Measurements from ENCODE around the gene A3GALT2.

The A3GALT2 gene

GRCh38 chr1:33320619-33321165 is at the start of gene A3GALT2:
TSS of gene A3GALT2 (minus strand) at chr1:33321098. CDS start at chr1:33321098, 0 bp downstream.
- DNase-seq: no peak

DNA sequence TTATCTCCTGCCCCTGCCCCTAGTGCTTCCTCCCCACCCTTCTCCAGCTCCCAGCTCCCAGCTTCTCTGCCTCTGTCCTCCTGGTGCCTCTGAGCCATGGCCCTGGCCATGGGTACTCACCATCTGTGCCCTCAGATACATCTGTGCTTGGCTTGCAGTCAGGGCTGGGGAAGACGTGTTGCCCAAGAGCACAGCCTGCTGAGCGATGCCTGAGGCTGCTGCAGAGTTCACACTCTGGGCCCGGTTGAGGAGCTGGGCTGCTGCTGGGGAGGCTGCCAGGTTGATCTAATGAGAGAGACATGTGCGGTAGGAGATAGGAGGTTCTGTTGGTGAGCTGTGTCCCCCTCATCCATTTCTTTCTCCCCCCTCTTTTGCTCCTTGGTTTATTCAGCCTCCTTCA is 49.4 kb upstream of the A3GALT2 start:
- no peak for DNase-seq

DNA sequence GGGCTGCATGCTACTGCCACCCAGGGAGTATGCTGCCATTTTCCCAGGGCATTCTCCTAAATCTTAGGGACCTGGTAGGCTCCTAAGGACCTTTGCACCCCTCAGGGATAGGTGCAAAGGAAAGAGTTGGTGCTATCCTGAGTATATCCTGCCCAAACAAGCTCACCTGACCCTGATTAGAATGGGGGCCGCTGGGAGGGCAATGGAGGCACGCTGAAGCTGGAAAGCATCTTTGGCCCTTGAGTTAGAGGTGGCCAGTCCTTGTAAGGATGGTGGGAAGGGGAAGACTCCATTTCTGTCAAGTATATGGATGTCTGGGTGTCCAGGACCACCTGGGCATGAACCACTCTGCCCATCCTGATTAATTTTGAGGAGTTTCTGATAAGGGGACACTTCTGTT is 48.9 kb upstream of the A3GALT2 start:
- DNase-seq: no peak

DNA sequence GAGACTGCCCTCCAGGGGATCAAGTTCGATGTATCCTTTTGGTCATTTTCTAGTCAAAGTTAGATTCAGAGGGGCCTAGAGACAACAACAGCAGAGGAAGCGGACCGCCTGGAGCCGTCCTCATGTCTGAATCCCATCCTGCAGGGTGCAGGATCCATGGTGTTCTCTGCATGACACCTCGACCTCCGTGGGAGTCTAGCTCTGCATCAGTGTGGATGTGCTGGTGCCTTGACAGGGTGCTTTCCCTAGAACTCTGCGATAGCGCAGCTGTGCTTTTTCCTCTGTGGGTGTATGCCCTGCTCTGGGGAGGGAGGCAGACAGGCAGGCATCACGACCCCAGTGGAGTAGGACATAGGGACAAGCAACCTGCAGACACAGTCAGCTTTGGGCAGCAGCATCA is 48.2 kb upstream of the A3GALT2 start:
- no peak for DNase-seq

DNA sequence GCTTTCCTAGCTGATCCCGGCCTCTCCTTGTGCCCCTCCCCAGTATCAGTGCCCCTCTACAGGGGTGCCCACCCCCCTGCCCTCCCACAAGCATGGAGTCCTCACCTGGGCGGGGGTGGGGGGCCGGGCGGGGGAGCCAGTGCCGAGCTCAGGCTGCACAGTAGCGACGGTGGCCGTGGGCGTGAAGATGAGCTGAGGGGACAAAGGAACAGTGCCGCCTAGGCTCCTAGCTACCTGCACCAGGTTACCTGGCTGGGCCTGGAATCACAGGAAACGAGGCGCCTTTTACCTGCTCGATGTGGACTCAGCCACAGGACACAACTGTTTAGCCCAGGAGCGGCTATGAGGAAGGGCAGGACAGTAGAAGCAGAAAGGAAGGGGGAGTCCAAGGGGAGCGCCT is 47.5 kb upstream of the A3GALT2 start:
- DNase-seq: no peak

DNA sequence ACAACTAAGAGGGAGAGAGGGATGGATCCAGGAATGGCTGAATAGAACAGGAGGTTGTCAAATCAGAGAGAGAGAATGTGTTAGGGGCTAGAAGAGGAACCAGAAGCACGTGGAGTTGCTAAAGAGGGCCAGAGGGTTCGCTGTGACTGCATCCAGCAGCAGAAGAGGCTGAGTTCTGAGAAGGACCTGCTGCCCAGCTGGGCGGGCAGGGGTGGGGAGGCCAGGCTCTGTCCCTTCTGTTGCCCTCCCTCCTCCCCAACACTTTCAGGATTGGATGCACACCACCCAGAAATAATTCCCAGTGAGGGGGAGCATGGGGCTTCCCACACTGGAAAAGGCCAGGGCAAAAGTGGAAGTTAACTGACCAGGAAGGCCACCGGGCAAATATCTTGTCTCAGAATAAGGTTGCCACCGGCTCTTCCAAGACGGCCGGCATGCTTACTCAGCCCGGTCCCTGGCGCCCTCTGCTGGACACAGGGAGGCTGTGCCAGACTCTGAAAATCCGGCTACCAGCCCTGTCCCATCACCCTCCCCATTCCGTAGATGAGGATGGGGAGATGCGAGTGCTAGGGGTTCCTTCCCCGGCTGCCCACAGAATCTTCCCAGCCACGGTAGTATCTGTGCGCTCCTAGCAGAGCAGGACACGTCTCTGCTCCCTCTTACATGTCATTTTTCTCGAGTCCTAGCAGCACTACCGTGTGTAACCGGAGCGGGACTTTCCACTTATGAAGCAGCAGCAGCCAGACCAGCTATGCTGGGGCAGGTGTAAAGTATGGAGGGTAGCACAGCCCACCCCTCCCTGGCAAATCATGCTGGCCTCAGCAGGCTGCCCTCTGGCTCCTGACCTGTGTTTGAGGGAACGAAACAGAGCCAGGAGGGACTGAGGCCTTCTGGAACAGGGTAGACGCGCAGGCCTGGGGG is 46.8 kb upstream of the A3GALT2 start:
- DNase-seq: peak; percentile 36

DNA sequence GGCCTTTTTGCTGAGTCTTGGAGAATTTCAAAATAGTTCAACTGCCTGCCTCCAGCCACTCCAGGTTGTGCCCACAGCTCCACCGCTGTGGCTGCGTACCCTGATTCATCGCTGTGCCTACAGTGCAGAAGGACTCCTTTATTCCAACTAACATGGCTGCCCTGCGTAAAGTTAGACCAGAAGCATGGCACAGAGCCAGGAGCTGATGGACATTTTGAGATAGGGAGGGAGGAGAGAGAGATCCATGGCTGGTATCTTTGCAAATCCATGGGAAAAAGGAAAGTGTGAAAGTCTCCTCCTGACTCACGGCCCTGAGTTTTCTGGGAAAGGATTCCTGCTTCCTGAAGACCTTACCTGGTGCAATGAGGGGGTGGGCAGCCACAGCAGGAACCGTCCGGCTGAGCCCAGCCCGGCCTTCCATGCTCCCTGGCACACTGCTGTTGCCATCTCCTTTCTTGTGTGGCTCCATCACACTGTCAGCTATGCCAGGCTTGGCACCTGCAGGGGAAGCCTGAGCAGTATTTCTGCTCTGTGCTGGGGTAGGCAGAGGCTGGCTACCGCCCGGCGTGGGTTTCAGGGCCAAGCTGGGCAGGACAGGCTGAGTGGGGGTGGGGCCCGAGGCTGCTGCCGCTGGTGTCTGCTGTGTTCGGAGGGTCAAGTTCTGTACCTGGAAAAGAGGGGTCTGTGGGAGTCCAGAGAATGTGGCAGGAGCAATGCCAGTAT is 46.0 kb upstream of the A3GALT2 start:
- DNase-seq: no peak

GRCh38 chr1:33365560-33365997 is 44.7 kb upstream of the A3GALT2 start:
- no peak for DNase-seq

GRCh38 chr1:33364565-33364918 is 43.6 kb upstream of the A3GALT2 start:
- no peak for DNase-seq

DNA sequence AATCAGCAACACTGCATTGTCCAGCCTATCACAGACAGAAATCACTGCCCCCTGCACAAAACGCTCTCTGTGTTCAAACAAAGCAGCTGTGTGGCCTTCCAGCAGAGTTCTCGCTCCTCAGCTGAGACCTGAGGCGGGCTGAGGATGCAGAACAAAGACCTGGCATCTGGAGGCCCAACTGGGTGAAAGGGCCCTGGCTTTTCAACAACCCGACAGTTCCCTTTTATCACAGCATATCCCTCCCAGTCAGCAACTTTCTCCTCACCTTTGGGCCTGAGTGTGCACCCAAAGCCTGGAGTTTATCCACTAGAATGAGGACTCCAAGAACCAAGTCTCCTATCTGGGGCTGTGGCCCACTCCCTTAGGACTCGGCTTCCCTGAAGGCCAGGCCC is 42.6 kb upstream of the A3GALT2 start:
- DNase-seq: peak; percentile 69

DNA sequence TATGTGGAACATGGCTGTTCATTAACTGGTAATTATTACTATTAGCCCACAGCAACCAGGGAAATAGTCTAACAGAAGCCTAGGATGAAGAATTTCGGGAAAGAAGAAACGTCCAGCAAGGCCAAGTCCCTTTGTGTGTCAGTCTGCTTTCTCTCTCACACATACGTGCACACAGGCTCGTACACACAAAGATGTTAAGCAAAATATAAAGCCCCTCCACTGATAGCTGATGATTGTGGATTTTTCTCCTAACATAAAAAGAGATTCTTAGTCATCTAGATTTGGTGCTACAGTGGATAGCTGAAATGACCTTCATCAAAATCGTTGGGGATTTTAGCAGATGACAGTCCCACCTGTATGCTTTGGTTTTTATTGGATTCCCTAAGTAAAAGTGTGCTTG is 42.1 kb upstream of the A3GALT2 start:
- no peak for DNase-seq

- DNase-seq: no peak
Observed at GRCh38 chr1:33361532-33362235, 40.8 kb upstream of the A3GALT2 start.

DNA sequence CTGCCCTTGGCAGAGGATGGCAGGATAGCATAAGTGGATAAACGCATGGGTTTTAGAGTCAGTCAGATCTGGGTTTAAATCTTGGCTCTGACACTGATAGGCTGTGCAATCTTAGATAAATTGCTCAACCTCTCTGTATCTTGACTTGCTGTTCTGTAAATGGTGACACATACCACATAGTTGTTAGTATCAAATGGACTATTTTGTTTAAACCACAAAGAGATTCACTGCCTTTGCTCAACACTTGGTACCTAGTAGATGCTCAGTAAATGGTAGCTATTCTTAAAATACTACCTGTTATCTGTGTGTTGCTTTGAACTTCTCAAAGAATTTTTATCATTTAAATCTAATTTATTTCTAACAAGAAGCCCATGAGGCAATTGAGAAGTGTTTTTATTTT is 39.5 kb upstream of the A3GALT2 start:
- no peak for DNase-seq

DNA sequence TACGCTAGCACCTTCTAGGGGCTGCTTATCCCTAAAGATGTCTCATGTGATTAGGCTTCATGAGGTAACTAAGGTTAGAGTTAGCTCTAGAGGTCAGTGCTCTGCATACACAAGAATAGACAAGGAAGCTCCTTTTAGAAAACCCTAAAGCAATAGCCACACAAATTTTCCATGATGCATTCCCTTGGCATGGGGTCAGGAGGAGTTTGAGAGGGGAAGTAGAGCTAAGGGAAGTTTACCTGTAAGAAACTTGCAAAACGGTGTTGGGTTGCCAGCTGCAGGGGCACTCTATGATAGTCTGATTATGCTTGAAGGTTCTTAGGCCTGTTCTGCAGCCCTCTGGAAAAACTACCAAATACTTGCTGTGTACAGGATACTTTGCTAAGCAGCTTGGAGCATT is 39.0 kb upstream of the A3GALT2 start:
- no peak for DNase-seq

GRCh38 chr1:33358795-33359503 is 38.1 kb upstream of the A3GALT2 start:
- no peak for DNase-seq

DNA sequence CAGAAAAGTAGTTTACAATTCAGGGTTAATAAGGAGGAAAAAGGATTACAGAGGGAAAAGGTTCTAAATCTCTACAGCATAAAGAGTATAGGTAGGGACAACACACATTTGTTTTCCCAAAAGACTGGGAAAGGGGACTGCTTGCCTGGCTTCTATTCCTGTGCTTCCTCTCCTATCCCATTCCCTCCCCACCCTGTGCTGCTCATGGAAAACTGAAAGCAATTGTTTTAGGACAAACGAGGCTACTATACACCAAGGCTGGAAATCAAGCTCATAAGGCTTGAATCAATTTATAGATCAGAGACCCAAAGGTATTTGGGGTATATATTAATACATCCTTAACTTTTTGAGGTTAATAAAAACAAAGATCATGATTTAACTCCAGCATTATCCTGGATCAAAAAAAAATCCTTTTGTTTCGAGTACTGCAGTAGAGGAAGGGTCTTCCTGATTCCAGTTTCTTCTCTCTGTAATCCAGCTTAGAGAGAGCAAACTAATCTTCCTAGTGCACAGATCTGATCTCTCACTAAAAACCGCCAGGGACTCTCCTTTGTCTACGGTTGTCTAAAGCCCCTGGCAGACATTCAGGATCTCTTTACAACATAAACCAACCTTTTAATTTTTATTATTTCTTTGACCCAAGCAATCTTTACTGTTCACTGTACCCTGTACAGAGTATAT is 37.4 kb upstream of the A3GALT2 start:
- no peak for DNase-seq

GRCh38 chr1:33357099-33357498 is 36.2 kb upstream of the A3GALT2 start:
- no peak for DNase-seq

GRCh38 chr1:33354707-33355316 is 33.9 kb upstream of the A3GALT2 start:
- DNase-seq: no peak

DNA sequence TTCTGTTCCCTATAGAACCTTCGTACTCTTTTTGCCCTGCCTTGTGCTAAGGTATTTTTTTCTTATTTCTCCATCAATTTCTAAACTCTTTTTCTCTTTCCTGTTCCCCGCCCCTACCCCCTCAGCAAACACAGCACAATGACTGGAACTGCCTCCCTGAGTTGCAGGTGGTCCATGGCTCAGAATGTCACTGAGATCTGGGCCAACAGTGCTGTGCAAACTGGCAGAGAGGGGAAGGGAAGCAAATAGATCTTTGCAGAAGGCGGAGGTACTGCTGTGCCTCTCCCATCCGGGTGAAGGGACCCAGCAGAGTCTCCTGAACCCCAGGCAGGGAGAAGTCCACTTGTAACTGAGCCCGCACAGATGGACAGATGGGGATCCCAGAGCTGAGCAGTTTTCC is 32.6 kb upstream of the A3GALT2 start:
- DNase-seq: no peak

DNA sequence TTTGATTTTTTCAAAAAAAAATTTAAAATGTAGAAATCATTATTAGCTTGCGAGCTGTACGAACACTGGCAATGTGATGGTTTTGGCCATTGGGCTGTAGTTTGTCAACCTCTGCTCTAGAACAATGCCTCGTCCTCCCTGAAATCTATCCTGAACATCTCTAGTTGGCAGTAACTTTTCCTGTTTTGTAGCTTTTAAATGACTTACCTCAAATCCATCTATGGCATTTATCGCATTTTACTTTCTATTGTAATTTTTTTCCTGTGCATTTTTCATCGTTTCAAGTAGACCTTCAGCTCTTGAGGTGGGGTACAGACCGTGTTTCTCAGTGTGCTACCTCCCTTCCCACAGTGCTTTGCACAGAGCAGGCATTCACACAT is 30.4 kb upstream of the A3GALT2 start:
- no peak for DNase-seq

DNA sequence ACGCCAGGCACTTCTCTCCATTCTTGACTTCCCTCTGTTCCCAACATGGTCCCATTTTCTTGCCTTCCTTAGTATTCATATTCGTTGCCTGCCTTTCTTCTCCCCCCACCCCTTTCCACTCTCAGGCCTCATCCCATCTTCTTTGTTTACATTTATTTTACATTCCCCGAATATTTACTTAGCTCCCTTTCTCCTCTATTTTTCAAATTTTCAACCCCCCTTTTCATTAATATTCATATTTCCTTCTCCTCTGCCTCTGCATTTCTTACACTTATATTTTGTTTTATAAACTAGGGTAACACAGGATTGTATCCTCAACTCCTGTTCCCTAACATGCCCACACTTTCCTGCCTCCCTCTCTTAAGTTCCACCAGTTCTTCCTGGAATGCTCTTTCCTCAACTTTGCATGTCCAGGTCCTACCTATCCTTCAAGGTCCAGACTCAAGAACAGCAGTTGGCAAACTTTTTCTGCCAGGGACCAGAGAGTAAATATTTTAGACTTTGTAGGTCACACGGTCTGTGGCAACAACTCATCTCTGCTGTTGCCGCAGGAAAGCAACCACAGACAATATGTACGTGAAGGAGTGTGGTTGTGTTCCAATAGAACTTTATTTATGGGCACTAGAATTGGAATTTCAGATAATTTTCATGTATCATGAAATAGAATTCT is 29.8 kb upstream of the A3GALT2 start:
- DNase-seq: no peak
